ENCODE results near the gene MECR.

MECR gene

GRCh38 chr1:29193879-29194455, 36.8 kb downstream of the MECR start:
- H3K27ac Mint-ChIP-seq = no peak overlapping the region
- DNase-seq (ENCODE audit: low spot score) = no peak
- peaks cover 1% of the 10 kb centered on the region for H3K36me3 Mint-ChIP-seq (ENCODE audit: low read depth)
- H3K9me3 Mint-ChIP-seq = no peaks in the 10 kb centered on the region
- H3K4me1 Mint-ChIP-seq (ENCODE audit: low read depth) = peaks cover 3% of the 10 kb centered on the region
- H3K4me3 Mint-ChIP-seq = no peak overlapping the region
- no peaks in the 10 kb centered on the region for H3K27me3 Mint-ChIP-seq (ENCODE audit: low read depth)

DNA sequence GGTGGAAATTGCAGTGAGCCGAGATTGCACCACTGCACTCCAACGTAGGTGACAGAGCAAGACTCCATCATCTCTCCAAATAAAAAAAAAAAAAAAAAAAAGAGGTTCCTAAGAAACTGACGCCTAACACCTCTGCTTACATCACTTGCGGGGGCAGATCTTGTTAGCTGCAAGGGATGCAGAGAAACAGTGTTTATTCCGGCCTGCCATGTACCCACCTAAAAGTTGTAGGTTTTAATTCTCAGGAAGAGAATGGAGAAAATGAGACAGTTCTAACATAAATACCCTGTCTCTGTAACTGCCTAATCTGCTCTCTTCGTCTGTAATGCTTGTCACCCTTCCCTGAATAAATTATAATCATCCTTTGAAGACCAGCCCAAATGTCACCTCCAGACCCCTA, 40.0 kb downstream of the MECR start:
- no peak for DNase-seq (ENCODE audit: low spot score)
- Mint-ChIP-seq H3K4me1 (ENCODE audit: low read depth) (no peaks in the 10 kb centered on the region), H3K27ac (no peak overlapping the region), H3K27me3 (ENCODE audit: low read depth) (no peaks in the 10 kb centered on the region), H3K36me3 (ENCODE audit: low read depth) (peaks cover 1% of the 10 kb centered on the region), H3K4me3 (no peak overlapping the region), H3K9me3 (no peaks in the 10 kb centered on the region)

DNA sequence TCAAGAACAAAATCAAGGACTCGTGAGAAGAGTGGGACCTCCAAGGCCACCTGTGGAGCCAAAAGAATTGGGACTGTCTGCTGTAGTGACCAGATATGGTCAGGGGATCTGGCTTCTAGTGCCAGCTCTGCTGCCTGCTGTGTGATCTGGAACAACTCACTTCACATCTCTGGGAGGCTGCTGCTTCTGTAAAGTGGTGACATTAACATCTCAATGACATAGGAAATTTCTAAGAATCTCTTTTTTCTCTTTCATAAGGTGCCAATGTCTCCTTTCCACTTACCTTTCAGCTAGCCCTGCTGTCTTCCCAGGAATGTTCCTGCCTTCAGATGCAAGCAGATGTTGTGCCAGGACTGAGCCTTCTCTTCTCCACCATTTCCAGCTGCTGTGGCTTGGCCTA, 44.0 kb downstream of the MECR start:
- no peak overlapping the region for H3K4me3 Mint-ChIP-seq
- H3K27me3 Mint-ChIP-seq (ENCODE audit: low read depth) = no peaks in the 10 kb centered on the region
- DNase-seq (ENCODE audit: low spot score) = no peak
- no peaks in the 10 kb centered on the region for H3K9me3 Mint-ChIP-seq
- H3K27ac Mint-ChIP-seq = no peak overlapping the region
- no peaks in the 10 kb centered on the region for H3K36me3 Mint-ChIP-seq (ENCODE audit: low read depth)
- H3K4me1 Mint-ChIP-seq (ENCODE audit: low read depth) = peaks cover 11% of the 10 kb centered on the region

DNA sequence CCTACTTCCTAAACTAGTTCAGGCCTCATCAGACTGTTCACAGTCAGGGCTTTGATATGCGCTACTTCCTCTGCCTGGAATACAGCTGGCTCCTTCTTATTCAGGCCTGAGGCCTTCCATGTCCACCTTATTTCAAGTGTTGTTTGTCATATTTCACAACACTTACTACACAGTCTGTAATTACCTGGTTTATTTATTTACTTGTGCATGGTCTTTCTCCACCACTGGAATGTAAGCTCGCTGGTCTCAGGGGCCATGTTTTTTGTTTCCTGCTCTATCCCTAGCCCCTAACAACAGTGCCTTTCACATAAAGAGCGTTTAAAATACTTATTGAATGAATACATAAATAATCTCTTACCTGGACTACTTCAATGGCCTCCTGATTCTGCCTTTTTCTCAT, 44.5 kb downstream of the MECR start:
- H3K9me3 Mint-ChIP-seq = no peaks in the 10 kb centered on the region
- no peaks in the 10 kb centered on the region for H3K27me3 Mint-ChIP-seq (ENCODE audit: low read depth)
- DNase-seq (ENCODE audit: low spot score) = no peak
- peaks cover 11% of the 10 kb centered on the region for H3K4me1 Mint-ChIP-seq (ENCODE audit: low read depth)
- H3K36me3 Mint-ChIP-seq (ENCODE audit: low read depth) = no peaks in the 10 kb centered on the region
- H3K27ac Mint-ChIP-seq = no peak overlapping the region
- no peak overlapping the region for H3K4me3 Mint-ChIP-seq

DNA sequence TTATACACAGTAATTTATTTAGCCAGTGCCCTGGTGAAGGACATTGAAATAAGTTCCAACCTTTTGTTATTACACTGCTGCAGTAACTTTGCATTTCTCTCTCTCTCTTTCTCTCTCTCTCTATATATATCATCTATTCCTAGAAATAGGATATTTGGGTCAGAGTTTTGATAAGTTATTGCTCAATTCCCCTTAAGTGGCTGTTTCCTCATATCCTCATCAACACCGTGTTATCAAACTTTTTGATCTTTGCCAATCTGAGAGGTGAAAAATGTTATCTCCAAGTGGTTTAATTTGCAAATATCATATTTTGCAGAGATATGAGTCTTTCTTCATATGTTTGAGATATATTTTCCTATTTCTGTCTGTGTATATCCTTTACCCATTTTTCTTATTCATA, 47.4 kb downstream of the MECR start:
- Mint-ChIP-seq H3K27me3 (ENCODE audit: low read depth) (no peaks in the 10 kb centered on the region), H3K4me3 (peak overlapping the region; percentile 87), H3K27ac (peak overlapping the region; percentile 24), H3K4me1 (ENCODE audit: low read depth) (peaks cover 31% of the 10 kb centered on the region), H3K9me3 (no peaks in the 10 kb centered on the region), H3K36me3 (ENCODE audit: low read depth) (peaks cover 17% of the 10 kb centered on the region)
- DNase-seq (ENCODE audit: low spot score) = no peak

GRCh38 chr1:29181413-29182225, 49.1 kb downstream of the MECR start, which contains the start of gene SRSF4:
SRSF4 (minus strand) TSS chr1:29181900; CDS start chr1:29181752, 148 bp downstream.
- peak within 1 kb of the TSS; percentile 97 for H3K27ac Mint-ChIP-seq
- peaks cover 29% of the 10 kb centered on the region for H3K36me3 Mint-ChIP-seq (ENCODE audit: low read depth)
- peak within 1 kb of the TSS; percentile 98 for H3K4me3 Mint-ChIP-seq
- no peaks in the 10 kb centered on the region for H3K27me3 Mint-ChIP-seq (ENCODE audit: low read depth)
- H3K9me3 Mint-ChIP-seq = no peaks in the 10 kb centered on the region
- DNase-seq (ENCODE audit: low spot score) = peak; percentile 99
- peaks cover 43% of the 10 kb centered on the region for H3K4me1 Mint-ChIP-seq (ENCODE audit: low read depth)

GRCh38 chr1:29180497-29181412, 50.0 kb downstream of the MECR start:
- peak overlapping the region; percentile 98 for H3K4me3 Mint-ChIP-seq
- DNase-seq (ENCODE audit: low spot score) = no peak
- peak overlapping the region; percentile 97 for H3K27ac Mint-ChIP-seq
- no peaks in the 10 kb centered on the region for H3K9me3 Mint-ChIP-seq
- no peaks in the 10 kb centered on the region for H3K27me3 Mint-ChIP-seq (ENCODE audit: low read depth)
- H3K4me1 Mint-ChIP-seq (ENCODE audit: low read depth) = peaks cover 45% of the 10 kb centered on the region
- H3K36me3 Mint-ChIP-seq (ENCODE audit: low read depth) = peaks cover 33% of the 10 kb centered on the region

DNA sequence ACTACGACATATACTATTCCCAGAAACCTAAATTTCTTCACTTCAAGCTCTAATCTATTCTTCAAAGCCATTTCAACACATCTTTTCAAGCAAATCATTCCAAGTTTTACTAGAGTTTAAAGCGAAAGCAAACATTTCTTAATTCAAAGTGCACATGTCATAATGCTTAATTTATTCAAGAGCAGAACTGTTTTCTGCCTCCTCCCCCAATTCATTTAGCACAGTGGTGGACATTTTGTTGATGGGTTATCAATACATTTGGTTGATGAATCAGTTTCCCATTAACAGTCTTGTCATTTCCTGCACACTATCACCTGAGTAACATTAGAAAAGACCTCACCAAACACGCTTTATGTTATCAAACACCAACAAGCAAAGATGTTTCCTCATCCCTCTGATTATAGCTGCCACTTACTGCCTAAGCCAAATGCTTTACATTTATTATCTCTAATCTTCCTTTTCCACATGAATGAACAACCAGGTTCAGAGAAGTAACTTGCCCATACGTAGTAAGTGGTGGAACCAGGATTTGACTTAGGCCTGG, 51.0 kb downstream of the MECR start:
- Mint-ChIP-seq H3K27ac (peak overlapping the region; percentile 97), H3K27me3 (ENCODE audit: low read depth) (no peaks in the 10 kb centered on the region), H3K36me3 (ENCODE audit: low read depth) (peaks cover 34% of the 10 kb centered on the region), H3K4me3 (peak overlapping the region; percentile 98), H3K9me3 (no peaks in the 10 kb centered on the region), H3K4me1 (ENCODE audit: low read depth) (peaks cover 45% of the 10 kb centered on the region)
- DNase-seq (ENCODE audit: low spot score) = no peak

DNA sequence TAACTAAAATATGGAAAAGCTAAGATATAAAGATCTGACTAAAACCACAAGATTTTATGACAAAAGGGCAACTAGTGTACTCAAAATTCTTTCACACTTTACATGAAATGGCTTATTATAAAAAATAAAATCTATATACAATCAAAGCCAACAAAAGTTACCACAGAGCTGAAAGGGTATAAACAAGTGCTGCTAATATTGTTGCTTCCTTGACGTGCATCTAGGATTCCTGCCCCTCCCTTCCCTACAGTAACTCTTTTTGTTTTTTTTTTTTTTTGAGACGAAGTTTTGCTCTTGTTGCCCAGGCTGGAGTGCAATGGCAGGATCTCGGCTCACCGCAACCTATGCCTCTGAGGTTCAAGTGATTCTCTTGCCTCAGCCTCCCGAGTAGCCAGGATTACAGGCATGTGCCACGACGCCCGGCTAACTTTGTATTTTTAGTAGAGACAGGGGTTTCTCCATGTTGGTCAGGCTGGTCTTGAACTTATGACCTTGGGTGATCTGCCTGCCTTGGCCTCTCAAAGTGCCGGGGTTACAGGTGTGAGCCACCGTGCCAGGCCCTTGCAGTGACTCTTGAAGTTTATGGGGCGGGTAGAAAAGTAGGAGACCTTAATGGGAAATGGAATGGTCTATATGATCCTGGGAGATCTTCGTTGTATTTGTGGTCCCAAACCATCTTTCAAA, 53.6 kb downstream of the MECR start:
- Mint-ChIP-seq H3K27me3 (ENCODE audit: low read depth) (no peaks in the 10 kb centered on the region), H3K9me3 (no peaks in the 10 kb centered on the region), H3K27ac (peak overlapping the region; percentile 60), H3K36me3 (ENCODE audit: low read depth) (peaks cover 45% of the 10 kb centered on the region), H3K4me1 (ENCODE audit: low read depth) (peaks cover 44% of the 10 kb centered on the region), H3K4me3 (peak overlapping the region; percentile 42)
- DNase-seq (ENCODE audit: low spot score) = no peak

DNA sequence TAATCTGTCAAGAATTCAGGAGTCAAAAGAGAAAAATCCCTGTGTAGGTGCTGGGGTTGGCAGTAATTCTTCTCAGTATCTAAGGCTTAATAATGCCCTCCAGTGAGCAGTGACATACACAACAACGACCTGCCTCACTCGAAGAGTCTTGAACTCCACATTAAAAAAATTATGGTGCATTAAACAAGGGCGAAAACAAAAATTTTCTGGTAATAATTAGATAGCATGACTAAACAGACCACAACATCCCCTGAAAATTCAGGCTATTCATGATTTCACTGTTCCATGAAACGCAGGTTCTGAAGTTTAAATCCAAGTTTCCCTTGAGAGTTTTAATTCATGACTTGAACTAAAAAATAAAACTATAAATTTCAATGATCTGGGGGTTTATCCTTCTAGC, 54.2 kb downstream of the MECR start:
- Mint-ChIP-seq H3K27me3 (ENCODE audit: low read depth) (no peaks in the 10 kb centered on the region), H3K36me3 (ENCODE audit: low read depth) (peaks cover 48% of the 10 kb centered on the region), H3K9me3 (no peaks in the 10 kb centered on the region), H3K4me3 (no peak overlapping the region), H3K27ac (no peak overlapping the region), H3K4me1 (ENCODE audit: low read depth) (peaks cover 46% of the 10 kb centered on the region)
- no peak for DNase-seq (ENCODE audit: low spot score)

DNA sequence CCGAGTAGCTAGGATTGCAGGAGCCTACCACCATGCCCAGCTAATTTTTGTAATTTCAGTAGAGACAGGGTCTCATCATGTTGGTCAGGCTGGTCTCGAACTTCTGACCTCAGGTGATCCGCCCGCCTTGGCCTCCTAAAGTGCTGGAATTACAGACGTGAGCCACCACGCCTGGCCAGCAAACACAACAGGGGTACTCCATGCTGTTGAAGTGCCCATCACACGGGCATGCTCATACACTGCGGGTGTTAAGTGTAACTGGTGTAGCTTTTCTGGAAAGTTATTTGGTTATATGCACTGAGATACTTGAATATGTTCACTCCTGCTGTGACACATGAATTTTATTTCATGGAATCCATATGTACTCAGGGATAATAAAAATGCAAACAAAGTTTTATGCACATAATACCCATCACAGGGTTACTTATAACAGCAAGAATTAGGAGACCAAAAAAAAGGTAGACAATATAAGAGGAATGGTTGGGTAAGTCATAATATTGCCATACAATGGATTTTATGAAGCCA, 58.3 kb downstream of the MECR start:
- Mint-ChIP-seq H3K27ac (no peak overlapping the region), H3K4me3 (peak overlapping the region; percentile 12), H3K4me1 (ENCODE audit: low read depth) (peaks cover 47% of the 10 kb centered on the region), H3K27me3 (ENCODE audit: low read depth) (no peaks in the 10 kb centered on the region), H3K36me3 (ENCODE audit: low read depth) (peaks cover 51% of the 10 kb centered on the region), H3K9me3 (no peaks in the 10 kb centered on the region)
- no peak for DNase-seq (ENCODE audit: low spot score)

DNA sequence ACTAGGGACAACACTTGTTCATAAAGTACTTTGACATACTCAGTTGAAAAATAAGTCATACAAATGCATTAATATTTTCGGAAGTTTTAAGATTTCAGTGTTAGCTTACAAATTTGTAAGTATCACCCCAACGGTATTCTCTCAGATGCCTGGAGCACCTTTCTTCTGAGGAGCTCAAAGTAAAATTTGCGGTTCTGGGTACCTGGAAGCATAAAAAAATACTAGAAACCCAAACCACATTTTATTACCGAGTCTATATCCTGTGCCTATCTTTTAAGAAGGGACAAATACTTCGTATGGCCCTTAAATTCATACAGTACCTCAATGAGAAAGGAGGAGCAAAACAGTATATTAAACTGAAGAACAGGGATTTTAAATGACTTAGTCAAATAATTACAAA, 59.2 kb downstream of the MECR start:
- no peak for DNase-seq (ENCODE audit: low spot score)
- H3K4me1 Mint-ChIP-seq (ENCODE audit: low read depth) = peaks cover 46% of the 10 kb centered on the region
- H3K27ac Mint-ChIP-seq = peak overlapping the region; percentile 32
- H3K27me3 Mint-ChIP-seq (ENCODE audit: low read depth) = no peaks in the 10 kb centered on the region
- H3K36me3 Mint-ChIP-seq (ENCODE audit: low read depth) = peaks cover 49% of the 10 kb centered on the region
- H3K9me3 Mint-ChIP-seq = no peaks in the 10 kb centered on the region
- H3K4me3 Mint-ChIP-seq = peak overlapping the region; percentile 48

GRCh38 chr1:29171089-29171488, 59.6 kb downstream of the MECR start:
- Mint-ChIP-seq H3K4me3 (peak overlapping the region; percentile 30), H3K27me3 (ENCODE audit: low read depth) (no peaks in the 10 kb centered on the region), H3K36me3 (ENCODE audit: low read depth) (peaks cover 47% of the 10 kb centered on the region), H3K27ac (peak overlapping the region; percentile 45), H3K9me3 (no peaks in the 10 kb centered on the region), H3K4me1 (ENCODE audit: low read depth) (peaks cover 45% of the 10 kb centered on the region)
- DNase-seq (ENCODE audit: low spot score) = no peak

All from T-helper 2 cell treated with Interferon-gamma antibody and Interleukin-4, amounts not matched to agents 5 μg/mL and 100 μg/mL, for 36 hours (primary cell).